Measurements from ENCODE around the gene GAREM1. TPM values are rescaled to one million over a fixed set of nuclear protein-coding genes. Genes with fewer than 3 reads are reported as not detected.

GAREM1 gene
- total and polyA plus RNA-seq, 2 of the 8 experiments (the other 6 are each of a cell fraction or from before 2014, with no cell fraction given): 3.6 to 9.2 TPM

DNA sequence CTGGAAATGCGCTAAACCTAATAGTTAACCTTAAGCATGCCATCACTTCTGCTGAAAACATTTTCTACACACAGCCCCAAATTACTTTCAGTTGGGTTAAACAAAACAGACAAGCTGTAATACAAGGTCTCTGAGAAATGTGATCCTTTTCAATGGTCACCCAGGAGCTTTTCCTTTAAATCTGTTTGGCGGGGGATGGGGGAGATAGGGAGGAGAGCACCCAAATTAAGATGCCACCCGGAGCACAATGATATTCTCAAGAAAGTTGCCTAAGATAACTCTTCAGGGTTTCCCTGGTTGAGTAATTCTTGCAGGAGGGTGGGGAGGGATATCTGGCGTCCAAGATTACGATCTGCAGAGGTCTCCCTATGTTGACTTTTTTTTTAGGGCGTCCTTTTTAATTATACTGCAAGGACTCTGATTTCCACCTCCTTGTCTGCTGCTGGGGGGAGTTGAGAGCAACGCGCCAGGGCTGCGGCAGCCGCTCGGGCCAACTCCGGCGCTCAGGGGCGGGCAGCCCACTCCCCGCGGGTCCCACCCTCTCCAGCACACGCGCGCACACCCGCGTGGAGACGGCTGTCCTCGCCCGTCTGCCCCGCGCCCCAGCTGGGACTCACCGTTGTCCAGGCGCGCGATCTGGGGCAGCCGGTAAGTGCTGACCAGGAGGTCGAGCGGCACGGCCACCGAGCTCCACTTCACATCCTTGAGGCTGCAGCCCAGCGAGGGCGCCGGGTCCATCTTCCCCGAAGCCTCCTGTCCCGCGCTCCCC is 807 bp downstream of the GAREM1 start (continued):
- TF ChIP-seq, protein P1, sequence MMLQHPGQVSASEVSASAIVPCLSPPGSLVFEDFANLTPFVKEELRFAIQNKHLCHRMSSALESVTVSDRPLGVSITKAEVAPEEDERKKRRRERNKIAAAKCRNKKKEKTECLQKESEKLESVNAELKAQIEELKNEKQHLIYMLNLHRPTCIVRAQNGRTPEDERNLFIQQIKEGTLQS (IDR thresholded peaks at IDR 0.05; ENCODE audit: insufficient read depth, low read depth, low read length): no peak

All from H1 (cell line).